ENCODE measurements around the gene FER.
"Not testable (repeated sequence)": the region's sequence is repeated elsewhere in the genome, so short reads cannot be mapped to it uniquely, and the experiment has no call there.

The FER gene

DNA sequence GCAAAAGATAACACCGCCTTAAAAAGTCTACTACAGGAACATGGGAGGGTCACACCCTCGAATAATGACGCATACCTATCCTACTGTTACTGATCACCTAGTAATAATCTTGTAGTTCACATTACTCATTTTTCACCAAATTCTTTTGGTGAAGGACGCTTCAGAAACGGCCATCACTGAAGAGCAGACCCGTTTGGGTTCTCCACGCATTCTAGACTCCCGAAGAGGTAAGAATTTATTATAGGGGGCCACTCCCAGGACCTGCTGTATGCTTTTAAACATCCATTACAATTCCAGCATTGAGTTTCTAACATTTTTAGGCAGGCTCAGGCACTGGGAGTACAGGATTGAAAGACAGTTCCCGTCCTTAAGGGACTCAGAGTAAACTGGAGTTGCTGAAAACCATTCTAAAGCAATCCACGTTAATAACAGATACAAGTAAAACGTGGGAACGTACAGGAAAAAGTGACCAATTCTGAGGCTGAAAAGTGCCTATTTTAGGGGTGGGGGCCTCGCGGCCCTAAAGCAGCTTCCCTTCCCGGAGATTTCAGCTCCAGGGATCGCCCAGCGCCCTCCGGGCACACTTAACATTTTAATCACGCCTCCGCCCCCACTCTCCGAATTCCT, at the start of gene FER:
Gene FER, plus strand, starts transcription at position 124 of the 627 bp plus-strand sequence. CDS start 50,286 bp downstream, outside the sequence.
- DNase-seq: no peak

DNA sequence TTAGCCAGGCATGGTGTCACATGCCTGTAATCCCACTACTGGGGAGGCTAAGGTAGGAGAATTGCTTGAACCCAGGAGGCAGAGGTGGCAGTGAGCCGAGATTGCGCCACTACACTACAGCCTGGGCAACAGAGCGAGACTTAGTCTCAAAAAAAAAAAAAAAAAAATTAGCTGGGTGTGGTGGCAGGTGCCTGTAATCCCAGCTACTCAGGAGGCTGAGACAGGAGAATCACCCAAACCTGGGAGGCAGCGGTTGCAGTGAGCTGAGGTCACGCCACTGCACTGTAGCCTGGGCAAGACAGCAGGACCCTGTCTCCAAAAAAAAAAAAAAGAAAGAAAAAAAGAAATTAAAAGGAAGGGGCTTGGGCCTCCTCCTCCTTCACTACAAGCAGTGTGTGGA, 47.3 kb upstream of the FER start:
- not testable (repeated sequence) for DNase-seq

DNA sequence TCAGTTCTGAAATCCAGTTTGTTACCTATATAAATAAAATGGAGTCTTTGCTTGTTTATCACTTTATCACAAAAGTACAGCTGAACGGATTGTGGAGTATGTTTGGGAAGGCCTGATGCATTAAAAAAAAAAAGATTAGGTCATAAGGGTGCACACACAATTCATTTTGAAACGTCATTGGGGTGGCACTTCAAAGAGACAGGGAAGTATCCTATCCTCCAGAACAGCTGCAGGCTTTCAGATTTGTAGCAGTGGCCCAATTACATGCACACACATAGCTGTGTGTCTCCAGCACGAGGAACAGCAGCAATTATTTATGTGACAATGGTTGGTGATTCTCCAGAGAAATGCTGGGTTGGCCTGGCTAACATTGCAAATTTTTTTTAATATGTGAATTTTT, 46.8 kb upstream of the FER start:
- DNase-seq: no peak

DNA sequence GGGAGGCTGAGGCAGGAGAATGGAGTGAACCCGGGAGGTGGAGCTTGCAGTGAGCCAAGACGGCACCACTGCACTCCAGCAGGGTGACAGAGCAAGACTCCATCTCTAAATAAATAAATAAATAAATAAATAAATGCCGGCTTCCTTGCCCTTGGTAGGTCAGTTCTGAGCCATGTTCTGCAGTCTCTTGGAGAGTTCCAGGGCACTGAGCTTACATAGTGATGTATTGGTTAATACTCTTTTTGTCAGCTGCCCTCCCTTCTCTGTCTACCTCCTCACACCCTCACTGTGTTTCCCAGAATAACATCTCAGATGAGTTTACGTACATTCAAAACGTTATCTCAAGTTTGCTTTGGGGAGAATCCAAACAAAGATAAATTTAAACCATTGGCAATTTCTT, 45.2 kb upstream of the FER start:
- DNase-seq: no peak

DNA sequence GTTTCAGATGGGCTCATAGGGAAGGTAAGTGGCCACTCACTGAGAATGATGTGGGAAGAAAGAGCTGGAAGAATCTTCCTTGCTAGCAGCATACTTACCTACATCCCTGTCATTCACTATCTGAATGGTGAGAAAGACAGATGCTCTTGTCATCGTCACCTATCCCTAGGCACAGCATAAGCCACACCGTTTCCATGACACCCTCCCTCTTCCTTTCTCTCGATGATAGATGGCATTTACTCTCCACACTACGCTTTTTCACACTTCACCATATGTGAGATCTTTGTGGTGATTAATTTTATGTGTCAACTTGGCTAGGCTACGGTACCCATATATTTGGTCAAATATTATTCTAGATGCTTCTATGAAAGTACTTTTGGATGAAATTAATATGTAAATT, 44.4 kb upstream of the FER start:
- no peak for DNase-seq

DNA sequence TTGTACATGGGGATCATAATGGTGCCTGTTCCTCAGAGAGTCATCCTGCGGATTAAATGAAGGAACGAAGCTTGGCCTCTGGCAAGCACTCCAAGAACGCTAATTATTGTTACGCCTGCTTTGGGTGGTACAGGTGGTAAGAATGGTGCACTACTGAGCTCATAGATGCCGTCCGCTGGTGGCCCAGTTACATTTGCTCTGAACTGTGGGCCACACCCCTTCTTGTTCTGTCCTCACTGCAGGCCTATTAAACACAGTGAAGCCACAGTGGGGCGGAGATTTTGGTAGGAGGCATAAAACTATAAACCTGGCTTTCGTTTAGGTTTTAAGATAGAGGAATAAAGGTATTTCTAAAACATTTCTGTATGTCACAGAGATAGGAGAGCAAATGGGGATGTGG, 40.6 kb upstream of the FER start:
- DNase-seq: no peak

DNA sequence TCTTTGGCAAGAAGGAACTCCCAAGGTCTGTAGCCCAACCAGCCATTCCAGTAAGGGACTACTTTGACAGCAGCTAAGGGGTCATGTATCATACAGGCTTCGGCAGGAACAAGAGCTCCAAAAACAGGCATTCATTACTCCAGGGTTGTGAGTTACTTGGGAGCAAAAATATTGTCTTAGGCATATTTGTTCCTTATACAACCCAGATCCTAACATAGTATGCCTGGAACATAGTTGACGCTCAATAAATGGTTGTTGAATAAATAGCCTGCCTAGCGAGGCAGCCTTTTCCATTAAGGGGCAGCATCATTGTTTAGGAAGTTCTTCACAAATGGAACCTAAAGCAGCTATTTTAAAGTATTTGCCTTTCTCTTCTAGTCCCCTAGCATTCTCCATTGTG, 35.8 kb upstream of the FER start:
- no peak for DNase-seq

DNA sequence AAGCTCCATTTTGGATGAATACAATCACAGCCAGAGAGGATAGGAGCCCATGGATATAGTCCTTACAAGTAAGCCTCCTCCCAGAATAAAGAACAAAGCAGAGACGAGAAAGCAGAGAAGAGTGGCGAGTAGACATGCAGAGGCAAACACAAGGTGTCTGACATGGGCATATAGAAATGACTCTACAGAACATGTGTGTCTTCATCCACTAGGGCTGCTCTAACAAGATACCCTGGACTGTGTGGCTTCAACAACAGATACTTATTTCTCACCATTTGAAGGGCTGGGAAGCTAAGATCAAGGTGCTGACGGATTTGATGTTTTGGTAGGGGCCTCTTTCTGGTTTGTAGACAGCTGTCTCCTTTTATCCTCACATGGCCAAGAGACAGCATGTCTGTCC, 32.3 kb upstream of the FER start:
- no peak for DNase-seq

DNA sequence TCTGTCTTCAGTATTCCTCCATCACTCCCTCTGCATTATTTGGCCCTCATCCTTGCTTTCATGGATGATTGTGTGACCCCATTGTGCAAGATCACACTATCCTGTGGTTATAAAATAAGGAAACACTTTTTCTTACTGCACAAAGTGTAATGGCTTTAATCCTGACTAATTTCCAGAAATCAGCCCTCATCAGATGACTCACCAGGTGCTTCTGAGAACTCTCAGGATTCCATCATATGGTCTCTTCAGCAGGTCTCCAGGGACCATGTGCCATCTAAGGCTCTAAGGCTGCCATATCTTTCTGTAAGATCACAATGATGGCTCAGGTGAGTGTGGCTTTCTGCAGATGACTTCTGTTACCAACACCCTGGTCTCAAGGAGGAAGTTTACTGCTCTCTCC, 27.3 kb upstream of the FER start:
- no peak for DNase-seq

DNA sequence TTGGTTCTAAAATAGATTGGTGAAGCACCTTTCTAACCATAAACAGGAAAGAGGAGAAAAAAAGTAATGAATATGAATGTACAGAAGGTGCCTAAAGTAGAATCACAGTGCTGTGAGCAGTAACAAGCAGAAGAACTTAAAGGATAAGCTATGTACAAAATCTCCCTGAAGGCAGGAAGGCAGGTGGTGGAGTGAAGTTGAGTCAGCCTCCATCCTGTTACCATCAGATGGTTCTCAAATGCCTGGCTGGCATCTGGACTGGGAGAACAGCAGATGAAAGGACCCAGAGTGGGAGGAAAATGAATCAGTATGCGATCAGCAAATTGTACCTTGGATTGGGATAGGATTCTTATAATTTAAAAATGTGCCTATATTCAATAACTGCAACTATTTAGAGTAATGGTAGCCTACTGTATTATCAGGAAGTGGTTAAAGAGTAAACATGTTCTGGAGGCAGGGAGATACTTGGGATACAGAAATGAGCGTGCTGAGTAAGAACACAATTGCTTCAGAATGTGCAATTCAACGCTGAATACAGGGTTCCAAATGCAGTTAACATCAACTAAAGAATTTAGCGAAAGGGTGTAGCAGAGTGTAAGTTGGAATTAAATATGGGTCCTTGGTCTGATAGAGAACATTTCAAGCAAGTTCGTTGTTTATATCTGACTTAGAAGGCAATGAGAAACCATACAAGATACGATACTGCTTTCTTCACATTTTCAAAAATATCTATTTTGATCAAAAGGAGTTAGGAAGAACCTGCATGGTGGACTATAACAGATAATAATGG, 21.1 kb upstream of the FER start:
- DNase-seq: no peak

DNA sequence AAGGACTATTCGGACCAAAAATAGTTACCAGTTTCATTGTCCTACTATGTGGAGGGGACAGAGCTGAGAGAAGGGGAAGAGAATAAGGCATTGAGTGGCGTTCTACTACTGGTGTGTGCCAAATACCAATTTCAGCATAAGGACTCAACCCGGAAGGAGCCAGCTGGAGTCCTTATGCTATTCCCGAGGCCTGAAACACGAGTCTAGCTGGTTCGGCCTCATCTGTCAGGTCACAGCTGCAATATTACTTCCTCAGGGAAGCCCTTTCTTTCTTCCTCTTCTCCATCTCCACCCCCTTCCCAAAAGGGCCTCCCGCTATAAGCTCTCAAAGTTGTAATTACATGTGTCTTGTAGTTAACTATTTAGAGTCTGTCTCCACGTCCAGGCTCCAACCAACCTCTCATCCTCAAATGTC, 20.5 kb upstream of the FER start:
- DNase-seq: no peak

DNA sequence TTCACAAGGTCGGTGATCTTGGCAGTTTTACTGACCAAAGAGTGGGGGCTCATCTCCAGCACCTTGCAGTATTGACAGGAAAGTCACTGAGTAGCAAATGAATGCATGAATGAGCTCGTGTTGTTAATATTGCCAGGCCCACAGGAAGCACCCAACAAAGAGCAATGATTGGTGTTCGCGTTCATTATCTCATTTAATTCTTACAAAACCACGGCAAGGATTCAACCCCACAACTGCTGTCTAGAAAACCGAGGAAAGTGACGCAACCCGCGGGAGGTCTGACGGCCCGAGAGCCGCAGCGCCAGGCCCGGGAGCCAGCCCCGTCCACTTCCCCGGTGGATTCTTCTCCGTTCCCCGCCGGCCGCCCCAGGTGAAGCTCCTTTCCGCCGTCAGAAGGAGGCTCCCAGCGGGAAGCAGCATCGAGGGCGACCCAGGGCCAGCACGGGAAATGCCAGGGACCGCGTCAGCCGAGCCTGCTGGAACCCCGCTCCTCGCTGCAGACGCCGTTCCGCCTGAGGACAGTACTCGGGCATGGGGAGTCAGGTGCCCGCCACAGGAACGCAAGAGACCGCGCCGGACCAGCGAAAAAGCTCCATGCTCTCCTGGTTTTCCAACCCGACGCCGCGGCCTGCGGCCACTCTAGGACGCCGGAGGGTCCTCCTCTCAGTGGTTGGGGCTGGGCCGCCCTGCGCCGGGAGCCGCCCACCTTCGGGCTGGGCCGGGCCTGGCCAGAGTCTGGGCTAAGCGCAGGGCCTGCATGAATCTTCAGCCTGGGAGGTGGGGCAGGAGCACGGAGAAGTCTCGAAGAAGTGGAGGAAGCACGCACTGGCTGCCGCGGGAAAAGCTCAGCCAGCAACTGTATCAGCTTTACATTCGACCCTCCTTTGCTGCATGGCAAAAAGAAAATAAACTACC, 19.8 kb upstream of the FER start:
- DNase-seq: no peak

DNA sequence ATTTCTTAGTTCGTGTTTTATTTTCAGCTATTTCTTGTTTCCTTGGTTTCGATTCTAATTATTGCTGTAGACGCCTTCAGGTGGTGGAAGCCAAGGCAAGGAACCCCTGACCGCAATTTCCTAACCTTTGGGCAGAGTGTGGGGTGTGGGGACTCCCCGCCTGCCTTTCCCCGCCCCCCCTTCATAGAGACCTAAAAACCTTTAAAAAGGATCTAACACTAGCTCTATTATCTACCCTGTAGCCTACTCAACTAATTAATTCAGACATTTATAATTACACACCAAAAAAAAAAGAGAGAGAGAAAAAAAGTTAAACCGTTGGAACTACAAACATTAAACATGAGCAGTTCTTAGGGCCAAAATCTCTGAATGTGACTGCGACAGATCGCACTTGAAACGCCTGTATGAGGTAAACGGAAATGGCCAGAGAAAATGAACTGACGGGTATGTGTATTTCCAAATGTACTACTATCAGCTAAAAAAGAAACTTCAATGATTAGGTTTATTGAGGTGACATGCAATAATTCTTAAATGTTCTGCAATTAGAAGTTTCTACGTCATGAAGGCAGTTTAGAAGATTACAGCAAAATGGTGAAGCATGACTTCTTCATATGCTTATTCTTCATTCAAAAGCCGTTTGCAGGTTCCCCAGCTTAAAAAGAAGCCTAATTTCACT, 19.0 kb upstream of the FER start:
- no peak for DNase-seq

DNA sequence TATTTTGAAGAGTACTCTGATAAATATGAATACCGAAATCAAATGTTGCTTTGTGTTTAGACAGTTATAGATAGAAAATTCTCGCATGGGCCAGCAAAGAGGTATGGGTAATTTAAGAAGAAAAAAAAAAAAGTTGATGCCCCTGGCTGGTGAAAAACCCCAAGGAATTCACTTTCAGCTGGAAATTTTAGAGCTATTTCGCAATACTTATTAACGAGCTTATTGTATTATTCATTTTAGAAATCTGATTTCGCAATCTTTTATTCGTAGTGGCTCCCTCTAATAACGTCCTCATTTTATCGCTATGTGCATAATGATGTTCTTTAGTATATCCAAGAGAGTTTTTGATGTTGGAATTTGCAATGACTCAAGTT, 18.5 kb upstream of the FER start:
- no peak for DNase-seq

DNA sequence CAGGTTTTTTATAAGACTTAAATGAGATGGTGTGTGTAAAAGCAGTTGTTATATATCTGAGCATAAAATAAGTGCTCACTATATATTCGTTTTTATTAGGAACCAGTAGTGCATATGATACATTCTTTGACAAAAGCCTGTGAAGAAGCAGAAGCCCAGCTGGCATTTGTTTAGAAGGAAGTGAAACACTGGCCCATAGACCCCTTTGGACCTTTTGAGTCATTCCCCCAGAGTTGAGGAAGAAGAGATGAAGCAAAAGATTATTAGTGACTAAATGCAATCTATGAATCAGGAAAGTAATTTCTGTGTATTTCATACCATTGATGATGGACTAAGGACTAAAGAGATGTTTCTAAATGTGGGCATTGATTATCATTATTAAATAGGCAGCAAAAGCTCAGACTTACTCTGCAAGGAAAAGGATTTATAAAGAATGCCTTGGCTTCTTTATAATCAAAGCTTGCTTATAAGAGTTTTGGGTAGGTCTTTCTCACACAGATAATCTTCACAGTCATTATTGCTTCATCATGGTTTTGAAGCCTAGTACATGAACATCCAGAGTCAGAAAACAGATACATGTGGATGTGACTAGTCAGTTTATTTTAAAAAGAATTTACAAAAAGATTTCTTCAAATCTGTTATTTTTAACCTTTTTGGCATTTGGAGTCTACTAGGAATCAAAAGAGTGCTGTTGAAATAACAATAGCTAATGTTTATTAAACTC, 16.9 kb upstream of the FER start:
- no peak for DNase-seq

DNA sequence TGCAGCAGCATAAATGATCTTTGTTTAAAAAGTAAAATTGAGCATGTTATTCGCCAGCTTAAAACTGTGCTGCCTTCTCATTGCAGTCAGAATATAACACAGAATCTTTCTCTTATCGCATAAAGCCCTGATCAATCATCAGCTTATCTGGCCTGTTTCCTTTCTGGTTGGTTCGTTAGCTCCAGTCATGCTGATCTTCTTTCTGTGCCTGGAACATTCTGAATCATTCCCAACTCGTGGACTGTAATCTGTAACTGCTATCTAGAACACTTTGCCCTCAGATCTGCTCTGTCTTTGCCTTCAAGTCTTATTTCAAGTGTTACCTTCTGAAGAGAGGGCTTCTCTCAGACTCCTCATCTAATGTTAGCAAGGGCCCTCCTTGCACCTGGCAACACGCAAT, 11.9 kb upstream of the FER start:
- no peak for DNase-seq

DNA sequence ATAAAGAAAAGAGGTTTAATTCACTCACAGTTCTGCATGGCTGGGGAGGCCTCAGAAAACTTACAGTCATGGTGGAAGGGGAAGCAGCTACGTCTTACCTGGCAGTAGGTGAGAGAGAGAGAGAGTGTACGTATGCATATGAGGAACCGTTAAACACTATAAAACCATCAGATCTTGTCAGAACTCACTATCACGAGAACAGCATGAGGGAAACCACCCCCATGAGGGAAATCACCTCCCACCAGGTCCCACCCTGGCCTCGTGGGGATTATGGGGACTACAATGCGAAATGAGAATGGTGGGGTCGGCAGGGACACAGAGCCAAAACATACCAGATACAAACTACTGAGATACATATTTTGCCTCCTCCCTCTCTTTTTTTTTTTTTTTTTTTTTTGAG, 10.8 kb upstream of the FER start:
- DNase-seq: no peak

DNA sequence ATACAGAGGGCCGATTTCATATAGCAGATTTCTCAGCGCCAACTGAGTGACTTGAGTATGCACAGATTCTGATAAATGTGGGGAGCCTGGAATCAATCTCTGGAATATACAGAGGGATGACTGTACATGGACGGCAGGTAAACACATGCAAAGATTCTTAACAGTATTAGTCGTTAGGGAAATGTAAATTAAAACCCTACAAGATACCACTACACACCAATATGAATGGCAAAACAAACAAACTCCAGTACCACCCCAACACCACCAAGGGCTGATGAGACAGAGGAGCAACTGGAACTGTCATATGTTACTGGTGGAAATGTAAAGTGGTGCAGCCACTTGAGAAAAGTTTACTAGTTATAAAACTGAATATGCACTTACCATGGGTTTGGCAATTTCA, 8.3 kb upstream of the FER start:
- no peak for DNase-seq

DNA sequence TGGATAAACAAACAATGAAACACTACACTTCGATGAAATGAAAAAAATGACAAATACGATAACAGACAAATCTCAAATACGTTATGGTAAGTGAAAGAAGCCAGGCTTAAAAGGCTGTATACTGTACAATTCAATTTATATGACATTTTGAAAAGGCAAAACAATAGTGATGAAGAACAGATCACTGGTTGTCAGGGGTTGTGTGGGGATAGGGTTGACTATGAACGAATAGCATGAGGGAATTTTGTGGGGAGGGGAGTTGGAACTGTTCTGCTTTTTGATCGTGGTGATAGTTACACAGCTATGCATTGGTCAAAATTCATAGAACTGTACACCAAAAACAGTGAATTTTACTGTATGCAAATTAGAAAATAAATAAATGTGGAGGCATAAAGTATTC, 7.8 kb upstream of the FER start:
- no peak for DNase-seq

DNA sequence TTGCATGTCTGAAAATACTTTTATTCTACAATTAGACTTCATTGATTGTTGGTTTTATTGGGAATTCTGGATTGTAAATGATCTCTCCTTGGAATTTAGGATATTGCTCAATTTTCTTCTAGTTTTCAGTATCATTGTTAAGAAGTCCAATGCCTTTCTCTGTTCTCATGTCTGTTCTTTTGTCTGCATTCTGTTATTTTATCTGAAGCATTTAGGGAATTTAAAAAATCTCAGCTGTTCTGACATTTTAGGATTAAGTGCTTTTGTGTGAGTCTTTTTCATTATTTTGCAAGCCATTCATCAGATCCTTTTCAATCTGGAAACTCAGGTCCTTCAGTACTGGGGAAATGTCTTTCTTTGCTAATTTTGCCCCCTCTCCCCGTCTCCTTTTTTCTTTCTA, 4.4 kb upstream of the FER start:
- DNase-seq: no peak

DNA sequence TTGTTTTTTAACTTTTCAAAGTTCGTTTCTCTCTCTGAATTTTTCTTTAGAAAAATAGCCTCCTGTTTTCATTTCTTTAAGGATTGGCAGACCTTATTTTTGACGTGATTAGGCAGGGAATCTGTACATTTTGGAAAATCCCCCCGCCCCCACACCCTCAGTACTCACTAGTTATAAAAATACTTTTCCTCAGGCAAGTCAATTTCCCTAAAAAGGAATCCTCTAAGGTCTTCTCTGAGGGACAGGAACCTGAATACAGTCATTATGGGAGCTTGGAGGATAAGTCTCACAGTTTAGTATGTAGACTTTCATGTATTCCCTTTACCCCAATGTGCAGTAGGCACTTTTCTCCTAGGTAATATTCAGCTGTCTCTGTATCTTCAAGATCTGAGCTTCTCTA, 3.9 kb upstream of the FER start:
- no peak for DNase-seq

DNA sequence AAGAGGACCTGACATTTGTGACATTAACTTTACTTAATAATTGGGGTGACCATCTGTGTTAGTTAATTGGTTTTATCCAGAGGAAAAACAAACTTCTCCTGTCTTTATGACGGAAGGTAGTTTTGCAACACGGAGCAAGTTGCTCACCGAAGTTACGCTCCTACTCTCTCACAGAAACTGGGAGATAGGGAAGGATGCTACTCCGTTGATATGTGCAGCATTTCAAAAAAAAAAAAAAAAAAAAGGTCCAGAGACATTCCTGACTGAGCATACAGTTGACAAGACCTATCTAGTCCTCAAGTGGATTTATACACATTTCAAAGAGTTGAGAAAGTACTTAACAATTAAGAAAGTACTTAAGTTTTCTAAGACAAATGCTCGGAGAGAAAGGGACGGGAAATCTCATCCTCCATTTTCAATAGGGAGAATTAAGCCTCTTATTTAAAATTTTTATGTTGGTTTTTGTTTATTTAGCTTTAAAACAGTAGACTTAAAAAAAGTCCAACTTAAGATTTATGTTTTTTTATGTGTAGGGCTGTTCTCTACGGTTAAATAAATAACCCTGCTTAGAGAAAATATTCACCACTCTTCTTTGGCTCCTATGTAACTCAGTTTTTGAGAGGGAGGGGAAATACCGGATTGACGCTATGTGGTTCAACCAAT, 455 bp upstream of the FER start:
- DNase-seq: no peak
